Measurements from ENCODE around the gene ZNF778. TPM values are rescaled to one million over a fixed set of nuclear protein-coding genes. Genes with fewer than 3 reads are reported as not detected.
"Not testable (repeated sequence)": the region's sequence is repeated elsewhere in the genome, so short reads cannot be mapped to it uniquely, and the experiment has no call there.

Gene ZNF778
- total RNA-seq, 2 donors from 2014 or later: 3.9 to 6.4 TPM

DNA sequence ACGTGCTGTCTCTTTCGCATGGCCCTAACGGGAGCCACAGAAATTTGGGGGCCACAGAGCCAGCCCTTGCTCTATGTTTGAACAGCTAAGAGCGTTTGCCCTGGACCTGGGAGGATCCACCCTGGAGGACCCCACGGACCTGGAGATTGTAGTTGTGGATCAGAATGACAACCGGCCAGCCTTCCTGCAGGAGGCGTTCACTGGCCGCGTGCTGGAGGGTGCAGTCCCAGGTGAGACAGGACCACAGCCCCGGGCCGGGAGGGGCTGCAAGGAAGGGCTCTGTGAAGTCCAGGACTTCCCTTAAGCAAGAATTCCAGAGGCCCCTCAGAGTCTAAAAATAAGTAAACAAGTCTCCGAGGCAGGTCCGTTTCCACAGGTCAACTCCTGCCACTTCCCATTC, 34.0 kb upstream of the ZNF778 start:
- Histone ChIP-seq H3K27me3 (no peaks in the 10 kb centered on the region), H3K4me1 (no peaks in the 10 kb centered on the region), H3K36me3 (no peaks in the 10 kb centered on the region), H3K27ac (no peak overlapping the region), H3K9me3 (no peaks in the 10 kb centered on the region), H3K9ac (ENCODE audit: low read depth in 2 of 2, low read length in 2 of 2) (no peak overlapping the region), H3K4me3 (no peak overlapping the region)
- TF ChIP-seq CTCF (IDR thresholded peaks at IDR 0.05): no peak
- intact Hi-C loops (cut with DNase I): no loop called here
- DNase-seq: peak; percentile 16

- TF ChIP-seq CTCF (IDR thresholded peaks at IDR 0.05): no peak
- Histone ChIP-seq H3K4me3 (no peak overlapping the region), H3K9ac (ENCODE audit: low read depth in 2 of 2, low read length in 2 of 2) (peak overlapping the region in 1 of 2 donors; percentile 24), H3K9me3 (no peaks in the 10 kb centered on the region), H3K27ac (no peak overlapping the region), H3K27me3 (no peaks in the 10 kb centered on the region), H3K4me1 (no peaks in the 10 kb centered on the region), H3K36me3 (no peaks in the 10 kb centered on the region)
- DNase-seq: no peak
- intact Hi-C loops (cut with DNase I): no loop called here
These were observed 33.4 kb upstream of the ZNF778 start for GRCh38 chr16:89183975-89184676.

DNA sequence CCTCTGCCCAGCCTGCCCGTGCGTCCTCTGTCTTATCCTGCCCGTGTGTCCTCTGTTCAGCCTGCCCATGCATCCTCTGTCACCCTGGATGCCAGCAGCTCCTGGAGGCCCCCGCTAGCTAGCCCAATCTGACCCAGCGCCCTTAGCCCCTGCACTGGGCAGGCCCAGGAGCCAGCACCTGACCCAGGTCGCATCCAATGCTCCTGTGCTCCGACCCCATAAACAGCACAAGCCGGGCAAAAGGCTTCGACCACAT, 32.9 kb upstream of the ZNF778 start:
- H3K9me3 ChIP-seq: no peaks in the 10 kb centered on the region

GRCh38 chr16:89184933-89185794, 32.3 kb upstream of the ZNF778 start:
- DNase-seq: peak; percentile 12
- H3K27ac ChIP-seq: no peak overlapping the region
- TF ChIP-seq CTCF (IDR thresholded peaks at IDR 0.05): no peak
- H3K36me3 ChIP-seq: no peaks in the 10 kb centered on the region
- H3K4me1 ChIP-seq: no peaks in the 10 kb centered on the region
- no peak overlapping the region for H3K9ac ChIP-seq (ENCODE audit: low read depth in 2 of 2, low read length in 2 of 2)
- H3K4me3 ChIP-seq: no peak overlapping the region
- H3K27me3 ChIP-seq: no peaks in the 10 kb centered on the region
- intact Hi-C loops (cut with DNase I): no loop called here
- no peaks in the 10 kb centered on the region for H3K9me3 ChIP-seq

More for the DNA sequence above, 32.9 kb upstream of the ZNF778 start:
- Histone ChIP-seq H3K4me3 (no peak overlapping the region), H3K36me3 (no peaks in the 10 kb centered on the region), H3K4me1 (no peaks in the 10 kb centered on the region), H3K9ac (ENCODE audit: low read depth in 2 of 2, low read length in 2 of 2) (no peak overlapping the region), H3K27me3 (no peaks in the 10 kb centered on the region), H3K27ac (no peak overlapping the region)
- no peak for DNase-seq
- intact Hi-C loops (cut with DNase I): no loop called here
- no peak for TF ChIP-seq CTCF (IDR thresholded peaks at IDR 0.05)

GRCh38 chr16:89185887-89186592, 31.5 kb upstream of the ZNF778 start:
- H3K4me3 ChIP-seq; H3K9me3 ChIP-seq; intact Hi-C loops (cut with DNase I); H3K27ac ChIP-seq; H3K4me1 ChIP-seq; H3K9ac ChIP-seq (ENCODE audit: low read depth in 2 of 2, low read length in 2 of 2); DNase-seq; H3K27me3 ChIP-seq; H3K36me3 ChIP-seq: not testable (repeated sequence)

GRCh38 chr16:89186593-89187031, 30.9 kb upstream of the ZNF778 start:
- H3K36me3 ChIP-seq; H3K9me3 ChIP-seq; H3K4me1 ChIP-seq; H3K27me3 ChIP-seq; DNase-seq; H3K27ac ChIP-seq; intact Hi-C loops (cut with DNase I); H3K9ac ChIP-seq (ENCODE audit: low read depth in 2 of 2, low read length in 2 of 2); H3K4me3 ChIP-seq: not testable (repeated sequence)

All from colonic mucosa (tissue), 4 donors.